ENCODE data around the gene MACROD2. TPM values are rescaled to one million over a fixed set of nuclear protein-coding genes. Genes with fewer than 3 reads are reported as not detected.

The MACROD2 gene
- total RNA-seq, 1 donor from 2014 or later = 17.6 TPM

GRCh38 chr20:14712302-14712739 lies 717.0 kb downstream of the MACROD2 start:
- no peak for DNase-seq

DNA sequence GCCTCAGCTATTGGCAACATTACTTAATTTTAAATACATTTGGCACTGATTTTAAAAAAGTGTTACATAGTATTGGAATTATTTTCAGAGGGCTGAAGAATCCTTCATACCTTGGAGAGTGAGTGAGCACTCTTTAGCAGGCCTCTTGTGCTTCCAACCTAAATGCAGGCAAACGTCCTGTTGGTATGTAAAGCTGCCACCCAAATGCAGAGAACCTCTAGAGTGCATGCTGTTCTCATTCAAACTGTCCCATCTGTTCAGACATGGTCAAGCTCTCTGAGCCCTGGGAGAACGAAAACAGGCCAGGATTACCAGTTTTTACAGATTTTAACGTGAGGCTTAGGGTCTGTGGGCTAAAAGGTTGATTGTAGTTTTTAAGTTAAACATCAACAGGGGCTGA lies 720.1 kb downstream of the MACROD2 start:
- DNase-seq = no peak

DNA sequence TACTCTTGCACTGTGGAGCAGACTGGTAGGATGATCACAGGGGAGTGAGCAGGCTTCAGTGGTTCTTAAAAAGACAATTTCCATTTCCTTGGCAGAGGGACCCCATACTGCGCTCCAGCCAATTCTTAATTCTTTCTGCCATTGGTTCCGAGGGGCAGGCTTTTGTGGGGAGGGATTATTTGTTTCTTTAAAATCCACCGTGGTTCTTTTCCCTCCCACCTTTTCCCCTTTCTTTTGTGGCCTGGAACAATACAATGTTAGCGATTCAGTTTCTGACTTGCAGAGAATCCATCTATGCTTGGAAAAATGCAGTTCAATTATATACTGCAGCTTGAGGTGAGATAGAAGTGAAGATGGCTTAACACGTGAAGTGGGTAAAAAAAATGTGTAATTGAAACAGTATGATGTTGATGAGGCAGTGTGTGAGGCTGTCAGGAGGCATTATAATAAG lies 721.1 kb downstream of the MACROD2 start:
- no peak for DNase-seq

DNA sequence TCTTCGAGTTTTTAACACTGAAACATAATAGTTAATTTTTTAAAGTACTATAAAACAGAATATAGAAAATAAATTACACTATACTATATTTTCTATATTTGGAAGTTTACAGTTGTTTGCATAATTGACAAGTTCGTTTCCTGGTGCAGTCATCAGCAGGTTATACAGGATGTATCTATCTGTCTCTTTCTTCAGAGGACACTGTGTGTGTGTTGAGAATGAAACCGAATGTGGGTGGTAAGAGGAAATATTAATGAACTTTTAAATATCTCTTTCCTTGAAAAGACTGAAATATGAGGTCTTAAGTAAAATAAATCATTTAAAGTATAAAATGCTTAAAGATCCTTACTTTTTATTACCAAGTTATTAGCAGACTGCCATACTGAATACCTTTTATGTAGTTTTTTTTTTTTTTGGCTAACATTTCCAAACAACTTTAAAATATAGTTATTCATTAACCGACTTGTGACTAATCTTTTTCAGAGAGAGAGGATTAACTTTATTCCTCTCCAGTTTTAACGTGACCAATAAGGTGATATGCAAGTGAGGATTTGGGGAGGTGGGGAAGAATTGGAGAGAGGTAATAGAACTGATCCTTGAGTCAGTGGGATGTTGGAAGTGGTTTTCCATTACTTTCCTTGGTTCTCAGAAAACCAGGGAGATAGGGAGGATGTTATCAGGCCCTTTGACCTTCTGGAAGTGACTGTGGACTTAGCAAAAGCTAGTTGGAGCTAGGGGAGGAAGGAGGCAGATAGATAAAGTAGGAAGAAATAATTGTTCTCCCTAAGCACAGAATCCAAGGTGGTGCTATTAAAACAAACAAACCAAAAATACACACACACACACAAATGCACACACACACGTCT lies 722.1 kb downstream of the MACROD2 start:
- no peak for DNase-seq

GRCh38 chr20:14720251-14720650 lies 724.9 kb downstream of the MACROD2 start:
- no peak for DNase-seq

GRCh38 chr20:14721926-14722452 lies 726.7 kb downstream of the MACROD2 start:
- no peak for DNase-seq

DNA sequence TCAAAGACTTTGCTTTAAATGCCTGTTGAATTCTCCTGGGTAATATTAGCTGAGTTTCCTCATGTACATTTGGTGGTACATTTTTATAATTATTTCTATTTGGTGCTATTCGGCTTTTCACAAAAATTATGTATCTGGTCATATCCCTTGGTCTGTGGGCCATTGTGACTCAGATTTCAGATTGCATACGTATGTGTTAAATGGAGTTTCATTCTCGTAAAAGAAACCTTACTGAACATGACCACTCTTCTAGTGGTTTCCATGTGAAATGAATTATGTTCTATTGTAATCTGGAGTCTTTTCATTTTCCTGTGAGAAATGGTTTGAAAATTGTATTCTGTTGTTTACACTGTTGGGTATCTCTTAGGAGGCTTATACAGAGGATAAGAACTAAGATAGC lies 728.3 kb downstream of the MACROD2 start:
- DNase-seq = no peak

DNA sequence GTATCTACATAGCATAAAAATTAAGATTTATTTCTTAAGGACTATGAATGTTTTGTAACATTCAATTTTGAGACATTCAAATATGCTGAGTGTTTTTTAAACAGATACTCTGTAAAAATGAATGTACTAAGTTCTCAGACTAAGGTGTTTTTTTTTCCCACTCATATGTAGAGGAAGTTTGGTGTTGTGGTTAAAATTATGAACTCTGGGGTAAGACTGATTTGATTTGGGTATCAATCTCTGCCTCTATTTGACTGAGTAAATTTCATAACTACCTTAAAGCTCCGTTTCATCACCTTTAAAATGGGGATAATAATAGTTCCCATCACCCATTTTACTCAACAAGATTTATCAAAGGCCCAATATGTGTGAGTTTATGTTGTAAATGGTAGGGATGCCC lies 728.7 kb downstream of the MACROD2 start:
- DNase-seq = no peak

- peak; percentile 71 for DNase-seq
These were observed 729.2 kb downstream of the MACROD2 start for GRCh38 chr20:14724468-14724867.

DNA sequence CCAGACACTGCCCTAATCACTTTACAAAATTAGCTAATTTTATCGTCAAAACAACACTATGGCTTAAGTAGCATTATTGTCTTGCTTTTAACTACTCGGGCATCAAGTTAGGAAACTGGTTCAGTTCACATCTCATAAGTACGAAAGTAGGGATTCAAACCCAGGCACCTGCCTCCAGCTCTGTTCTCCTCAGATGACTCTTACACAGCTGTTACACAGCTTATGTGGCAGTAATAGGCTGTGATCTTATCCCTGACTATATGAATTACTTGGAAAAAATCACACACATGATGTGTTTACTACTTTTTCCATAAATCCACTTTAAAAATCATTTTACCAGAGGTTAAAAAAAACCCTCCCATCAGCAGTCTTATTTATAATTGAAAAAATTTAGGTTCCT lies 731.3 kb downstream of the MACROD2 start:
- no peak for DNase-seq

DNA sequence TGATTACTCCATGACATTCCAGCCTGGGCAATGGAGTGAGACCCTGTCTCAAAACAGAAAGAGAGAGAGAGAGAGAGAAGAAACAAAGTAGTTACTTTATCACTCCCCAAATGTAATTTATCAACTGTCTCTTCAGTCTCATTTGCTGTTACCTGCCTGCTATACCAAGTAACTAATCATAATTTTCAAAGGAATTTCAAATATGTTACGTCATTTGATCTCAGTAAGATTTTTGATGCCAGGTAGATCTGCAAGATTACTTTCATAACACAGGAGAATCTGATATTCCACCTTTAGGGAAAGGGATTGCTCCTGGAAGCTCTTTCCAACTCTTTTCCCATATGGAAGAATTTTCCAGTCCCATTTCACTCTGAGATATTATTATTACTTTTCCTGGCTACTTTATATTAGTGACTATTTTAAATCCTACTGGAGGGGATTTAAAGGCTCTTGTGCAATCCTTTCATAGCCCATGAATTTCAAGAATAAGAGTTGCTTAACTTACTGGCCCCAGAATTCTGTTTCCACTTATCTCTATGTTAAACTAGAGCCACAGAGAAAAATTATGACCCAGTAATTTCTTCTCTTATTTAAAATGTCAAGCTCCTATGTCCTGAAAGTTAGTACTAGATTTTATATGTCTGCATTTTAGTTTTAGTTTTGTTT lies 732.3 kb downstream of the MACROD2 start:
- no peak for DNase-seq

DNA sequence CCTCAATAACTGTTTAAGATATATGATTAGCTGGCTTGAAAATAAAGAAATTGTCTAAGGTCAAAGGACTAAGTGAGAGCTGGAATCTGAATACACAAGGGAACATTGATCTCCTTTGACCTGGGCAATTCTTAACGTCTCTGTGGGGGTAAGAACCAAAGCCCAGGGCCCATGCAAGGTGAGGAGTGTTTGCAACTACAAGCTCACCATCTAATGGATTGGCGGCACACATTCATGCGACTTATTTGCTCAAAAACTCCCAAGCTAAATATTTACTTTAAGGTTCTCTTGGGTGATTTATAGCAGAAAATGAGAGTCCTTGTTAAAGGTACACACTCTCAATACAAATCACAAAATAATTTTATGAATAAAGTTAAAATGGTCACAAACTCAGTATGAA lies 734.1 kb downstream of the MACROD2 start:
- no peak for DNase-seq

- DNase-seq = no peak
These were observed 737.0 kb downstream of the MACROD2 start for GRCh38 chr20:14732343-14732742.

DNA sequence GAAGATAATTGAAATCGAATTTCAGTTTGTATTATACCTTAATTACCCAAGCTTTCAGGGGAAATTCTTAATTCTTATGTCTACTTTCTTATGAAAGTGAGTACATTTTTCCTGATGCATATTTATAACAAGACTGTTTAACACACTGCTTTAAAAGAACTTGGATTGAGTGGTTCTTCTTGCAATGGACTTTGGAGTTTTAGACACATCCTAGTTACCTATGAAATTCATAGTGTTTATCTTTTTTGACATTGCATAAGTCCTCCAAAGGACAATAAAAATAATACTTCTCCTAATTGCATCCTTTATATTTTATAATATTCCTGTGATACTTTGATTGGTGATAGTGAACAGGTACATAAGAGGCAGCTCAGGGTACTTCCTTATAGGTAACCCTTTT lies 737.7 kb downstream of the MACROD2 start:
- no peak for DNase-seq

DNA sequence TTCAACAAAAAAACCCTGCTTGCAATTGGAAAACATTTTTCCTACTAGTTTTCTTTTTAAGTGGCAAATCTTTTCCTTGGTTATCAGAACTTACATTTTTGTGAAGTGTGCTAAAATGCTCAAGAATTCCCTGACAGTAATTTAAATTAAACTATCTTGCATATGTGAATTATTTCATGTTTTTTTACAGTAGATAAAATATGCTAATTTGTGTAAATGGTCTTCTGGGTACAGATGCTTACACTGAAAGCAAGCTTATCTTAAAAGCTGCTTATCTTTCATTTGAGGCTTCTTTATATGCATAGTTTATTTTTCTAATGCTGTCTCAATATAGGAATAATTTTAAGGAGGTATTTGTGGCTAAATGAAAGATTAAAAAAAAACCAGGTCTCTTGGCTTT lies 745.1 kb downstream of the MACROD2 start:
- no peak for DNase-seq

DNA sequence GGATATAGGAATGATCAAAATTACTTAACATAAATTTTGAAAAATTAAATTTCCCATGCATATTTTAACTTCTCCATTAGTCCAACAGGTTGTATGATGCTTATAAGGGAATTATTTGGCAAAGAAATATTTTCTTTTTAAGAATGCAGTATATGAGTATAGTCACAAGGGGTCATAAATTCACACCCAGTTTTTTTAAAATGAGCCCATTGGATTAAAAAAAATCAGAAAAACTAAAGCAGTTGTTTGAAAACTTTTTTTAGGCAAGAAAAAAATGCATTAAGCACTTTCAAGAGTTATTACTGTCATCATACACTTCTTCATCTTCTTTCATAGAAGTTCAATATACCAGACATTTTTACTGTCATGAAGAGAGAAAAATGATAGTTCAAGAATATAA lies 746.3 kb downstream of the MACROD2 start:
- no peak for DNase-seq

- no peak for DNase-seq
These were observed 749.4 kb downstream of the MACROD2 start for GRCh38 chr20:14744723-14745122.

- no peak for DNase-seq
These were observed 750.5 kb downstream of the MACROD2 start for GRCh38 chr20:14745830-14746229.

DNA sequence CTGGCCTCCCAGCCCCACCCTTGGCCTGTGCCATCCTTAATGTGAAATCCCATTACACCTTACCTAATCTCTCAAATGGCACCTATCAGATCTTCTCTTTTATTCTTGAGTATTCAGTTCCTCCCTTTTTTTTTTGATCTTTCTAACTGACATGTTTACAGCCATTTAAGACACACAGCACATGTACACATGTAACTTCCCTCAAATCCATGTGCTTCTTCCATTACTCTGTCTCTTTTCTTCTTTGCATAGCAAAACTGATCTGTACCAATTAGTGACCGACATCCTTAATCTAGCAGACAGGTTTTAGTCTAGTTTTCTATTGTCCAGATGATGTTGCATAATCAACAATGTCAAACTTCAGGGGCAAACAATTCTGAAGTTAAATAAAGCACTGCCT lies 755.9 kb downstream of the MACROD2 start:
- DNase-seq = no peak

- no peak for DNase-seq
These were observed 762.4 kb downstream of the MACROD2 start for GRCh38 chr20:14757728-14758127.

DNA sequence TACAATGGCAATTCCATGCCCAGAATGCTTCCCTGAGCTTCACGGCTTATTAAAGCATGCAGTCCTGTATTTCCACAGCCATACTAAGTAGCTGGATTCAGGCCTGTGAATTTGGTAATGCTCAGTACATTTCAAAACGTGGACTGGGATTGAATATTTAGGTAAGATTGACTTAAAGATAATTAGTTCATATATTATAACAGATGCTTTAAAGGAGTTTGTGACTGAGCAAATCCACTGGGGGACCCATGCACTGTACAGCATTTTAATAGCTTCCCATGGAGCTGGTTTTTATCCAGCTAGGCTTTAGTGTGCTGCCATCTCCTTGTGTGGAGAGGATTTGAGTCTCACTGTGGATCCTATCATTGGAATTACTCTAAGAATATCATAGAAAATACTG lies 763.0 kb downstream of the MACROD2 start:
- no peak for DNase-seq

DNA sequence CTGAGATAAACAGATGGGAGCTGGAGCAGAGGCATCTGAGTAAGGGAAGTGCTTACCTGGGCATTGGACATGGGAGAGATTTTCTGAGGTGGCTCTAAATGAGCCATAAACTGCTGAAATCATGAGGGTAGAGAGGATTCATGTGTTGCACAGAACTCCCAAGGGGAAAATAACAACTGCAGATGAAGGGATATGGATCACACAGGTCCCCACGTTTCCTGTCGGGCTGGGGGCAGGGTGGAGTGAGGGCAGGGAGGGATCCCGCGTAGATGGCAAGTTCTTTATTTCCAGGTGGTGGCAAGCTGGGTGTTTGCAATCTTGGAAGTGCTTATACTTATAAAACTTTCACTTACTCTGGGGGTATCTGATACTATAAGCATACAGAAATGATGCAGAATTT lies 764.7 kb downstream of the MACROD2 start:
- no peak for DNase-seq

- DNase-seq = no peak
These were observed 766.6 kb downstream of the MACROD2 start for GRCh38 chr20:14761903-14762302.
